IPS-20b (cell line): ENCODE measurements around the gene CCL2.

Experiments
- H3K27ac ChIP-seq: one replicate; pipeline ENCODE4 v1.5.1; 2013; ENCODE audit warnings: low read length
- H3K27me3 ChIP-seq: 2 replicates; pipeline ENCODE4 v1.6.1; 2013; ENCODE audit warnings: mild to moderate bottlenecking, low read length, inconsistent platforms; ENCODE audit not compliant: insufficient read depth
- H3K36me3 ChIP-seq: 2 replicates; pipeline ENCODE4 v1.6.1; 2013; ENCODE audit warnings: low read depth, mild to moderate bottlenecking, inconsistent platforms, low read length, moderate library complexity; ENCODE audit not compliant: insufficient read depth
- H3K4me1 ChIP-seq: 2 replicates; pipeline ENCODE4 v1.6.1; 2013; ENCODE audit warnings: mild to moderate bottlenecking, control low read depth, inconsistent platforms, low read length, moderate library complexity; ENCODE audit not compliant: insufficient read depth
- H3K4me3 ChIP-seq: 2 replicates; pipeline ENCODE4 v1.5.1; 2013; ENCODE audit warnings: mild to moderate bottlenecking, low read length, inconsistent platforms
- H3K9ac ChIP-seq: 2 replicates; pipeline ENCODE4 v1.6.1; 2013; ENCODE audit warnings: low read depth, mild to moderate bottlenecking, inconsistent platforms, low read length, moderate library complexity
- H3K9me3 ChIP-seq: 2 replicates; pipeline ENCODE4 v1.6.1; 2013; ENCODE audit warnings: mild to moderate bottlenecking, low read depth, low read length, inconsistent platforms; ENCODE audit not compliant: insufficient read depth

Gene CCL2

DNA sequence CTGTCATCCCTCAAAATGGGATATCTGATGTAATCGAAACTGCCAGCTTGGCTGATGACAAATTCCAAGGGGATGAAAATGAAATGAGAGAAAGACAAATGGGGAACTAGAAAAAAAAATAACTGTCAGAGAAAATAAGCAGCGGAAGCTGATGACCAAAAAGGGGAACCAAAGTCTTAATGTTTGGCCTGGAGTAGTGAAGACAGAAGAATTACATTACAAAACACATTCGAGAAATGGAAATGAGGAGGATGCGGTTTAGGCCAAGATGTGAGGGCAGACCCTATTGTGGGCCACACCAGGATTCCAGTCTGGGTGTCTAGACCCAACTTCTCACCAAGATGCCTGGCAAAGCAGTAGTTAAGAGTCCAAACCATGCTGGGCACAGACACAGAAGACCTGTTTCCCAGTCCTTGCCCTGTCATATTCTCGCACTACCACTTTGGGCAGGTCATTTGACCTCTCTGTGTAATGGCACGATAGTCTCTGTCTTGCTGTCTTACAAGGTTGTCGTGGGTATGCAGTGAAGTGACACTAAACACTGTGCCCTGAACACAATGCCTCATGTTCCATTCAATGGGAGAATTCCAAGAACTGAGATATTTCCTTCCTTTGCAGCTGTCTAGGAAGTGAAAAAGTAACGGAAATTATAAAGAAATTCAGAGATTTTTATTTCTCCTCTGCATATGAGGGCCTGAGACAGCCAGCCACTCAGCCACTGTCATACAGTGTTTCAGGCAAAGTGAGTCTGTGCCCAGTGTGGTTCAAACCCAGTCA lies 12.3 kb upstream of the CCL2 start:
- H3K27ac ChIP-seq = no peak overlapping the region

DNA sequence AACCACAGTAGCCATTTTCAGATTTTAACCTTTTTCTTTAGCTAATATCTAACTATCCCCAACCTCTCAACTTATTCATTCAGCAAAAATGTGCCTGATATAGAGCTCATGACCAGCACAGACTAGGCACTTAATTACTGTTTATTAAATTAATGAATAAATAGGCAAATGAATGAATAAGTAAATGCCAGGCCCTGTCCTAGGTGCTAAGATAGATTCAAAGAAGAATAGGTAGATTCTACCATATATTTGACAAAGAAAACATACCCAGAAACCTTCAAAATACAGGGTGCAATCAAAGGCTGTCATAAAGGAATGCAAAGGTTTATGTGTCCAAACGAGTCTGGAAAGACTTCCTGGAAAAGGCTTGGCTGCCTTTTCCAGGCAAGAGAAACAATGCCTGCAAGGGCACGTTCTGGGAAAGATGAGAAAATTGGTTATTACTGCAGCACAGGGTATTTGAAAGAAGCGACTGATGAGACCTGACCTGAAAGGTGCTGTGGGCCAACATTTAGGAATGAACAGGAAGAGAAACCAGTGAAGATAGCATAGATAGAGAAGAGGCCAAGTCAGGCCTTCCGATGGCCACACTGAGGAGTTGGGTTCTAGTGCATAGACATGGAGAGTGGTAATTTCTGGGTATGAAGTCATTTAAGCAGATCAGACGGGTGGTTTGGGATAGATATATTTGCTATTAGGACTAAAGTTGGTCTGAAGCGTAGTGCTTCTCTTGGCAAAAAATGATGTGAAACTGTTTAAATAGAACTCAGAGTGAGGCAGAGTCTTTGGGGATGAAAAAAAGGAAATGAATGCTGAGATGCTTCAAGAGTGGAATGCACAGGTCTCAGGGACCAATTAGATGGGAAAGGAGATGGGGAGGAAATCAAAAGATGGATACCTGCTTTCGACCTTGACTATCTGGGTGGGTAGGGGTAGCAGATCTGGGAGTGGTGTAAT lies 11.4 kb upstream of the CCL2 start:
- no peak overlapping the region for H3K27ac ChIP-seq
- no peak overlapping the region for H3K9ac ChIP-seq
- H3K27me3 ChIP-seq = no peaks in the 10 kb centered on the region
- no peaks in the 10 kb centered on the region for H3K9me3 ChIP-seq
- no peaks in the 10 kb centered on the region for H3K36me3 ChIP-seq
- no peak overlapping the region for H3K4me3 ChIP-seq
- H3K4me1 ChIP-seq = peaks cover 3% of the 10 kb centered on the region; the same call in 1 of the 2 replicates

More for the DNA sequence above, 12.3 kb upstream of the CCL2 start:
- Histone ChIP-seq H3K4me3 (no peak overlapping the region), H3K9ac (no peak overlapping the region), H3K27me3 (no peaks in the 10 kb centered on the region), H3K36me3 (no peaks in the 10 kb centered on the region), H3K4me1 (peaks cover 3% of the 10 kb centered on the region; the same call in 1 of the 2 replicates), H3K9me3 (no peaks in the 10 kb centered on the region)

DNA sequence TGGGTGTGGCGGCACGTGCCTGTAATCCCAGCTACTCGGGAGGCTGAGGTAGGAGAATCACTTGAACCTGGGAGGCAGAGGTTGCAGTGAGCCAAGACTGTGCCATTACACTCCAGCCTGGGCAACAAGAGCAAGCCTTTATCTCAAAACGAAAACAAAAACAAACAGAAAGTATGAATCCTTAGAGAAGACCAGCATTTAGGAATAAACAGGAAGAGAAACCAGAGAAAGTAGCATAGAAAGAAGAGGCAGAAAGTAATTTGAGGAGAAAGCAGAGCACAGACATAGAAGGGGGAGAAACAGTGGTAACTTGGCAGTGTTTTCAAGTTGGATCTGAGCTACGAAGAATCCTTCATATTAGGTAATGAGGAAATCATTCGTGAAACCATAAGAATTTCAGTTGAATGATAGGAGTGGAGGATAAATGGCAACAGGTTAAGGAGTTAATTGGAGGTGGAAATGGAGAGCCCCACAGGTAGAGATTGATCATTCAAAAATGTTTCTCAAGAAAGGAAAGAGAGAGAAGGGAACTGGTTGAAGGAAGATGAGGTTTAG lies 9.7 kb upstream of the CCL2 start:
- Histone ChIP-seq H3K4me3 (no peak overlapping the region), H3K36me3 (no peaks in the 10 kb centered on the region), H3K9ac (no peak overlapping the region), H3K4me1 (peaks cover 3% of the 10 kb centered on the region; the same call in 1 of the 2 replicates), H3K27me3 (no peaks in the 10 kb centered on the region), H3K9me3 (no peaks in the 10 kb centered on the region), H3K27ac (no peak overlapping the region)

DNA sequence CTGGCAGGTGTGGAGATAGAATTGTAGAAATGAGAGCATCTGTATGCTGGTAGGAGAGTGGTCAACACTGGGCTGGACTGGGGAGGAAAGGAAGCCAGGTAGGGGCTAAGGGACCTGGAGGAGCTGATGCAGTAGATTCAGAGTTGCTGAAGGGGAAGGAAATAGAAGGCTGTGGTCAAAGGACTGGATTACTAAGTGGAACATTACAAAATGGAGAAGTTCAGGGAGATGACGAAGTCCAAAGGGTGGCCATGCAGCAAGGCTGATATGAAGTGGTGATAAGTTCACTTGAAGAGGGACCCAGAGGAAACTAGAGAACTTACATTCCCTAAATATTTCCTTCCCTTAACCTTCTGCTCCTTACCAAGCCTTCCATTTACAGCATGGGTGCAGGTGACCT lies 8.6 kb upstream of the CCL2 start:
- Histone ChIP-seq H3K27ac (no peak overlapping the region), H3K36me3 (no peaks in the 10 kb centered on the region), H3K9me3 (no peaks in the 10 kb centered on the region), H3K4me1 (peaks cover 3% of the 10 kb centered on the region; the same call in 1 of the 2 replicates), H3K27me3 (no peaks in the 10 kb centered on the region), H3K9ac (no peak overlapping the region), H3K4me3 (no peak overlapping the region)

DNA sequence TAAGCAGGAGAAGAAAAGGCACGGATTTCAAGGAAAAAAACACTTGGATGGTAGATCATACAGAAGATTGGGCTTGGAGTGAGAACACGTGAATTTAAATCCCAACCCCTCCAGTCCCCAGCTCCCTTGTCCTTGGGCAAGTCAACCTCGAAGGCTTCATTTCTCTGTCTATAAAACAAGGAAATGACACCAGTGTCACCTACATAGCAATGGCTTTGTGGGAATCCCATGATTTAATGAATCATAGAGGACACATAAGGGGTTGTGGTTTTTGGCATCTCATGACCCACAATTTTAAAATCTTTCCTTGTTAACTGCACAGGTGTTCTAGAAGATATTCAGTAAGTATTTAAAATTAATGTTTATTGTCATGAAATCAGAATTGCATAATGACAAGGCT lies 8.2 kb upstream of the CCL2 start:
- H3K9ac ChIP-seq = no peak overlapping the region
- no peak overlapping the region for H3K27ac ChIP-seq
- H3K36me3 ChIP-seq = no peaks in the 10 kb centered on the region
- H3K27me3 ChIP-seq = no peaks in the 10 kb centered on the region
- no peaks in the 10 kb centered on the region for H3K9me3 ChIP-seq
- H3K4me1 ChIP-seq = peaks cover 3% of the 10 kb centered on the region; the same call in 1 of the 2 replicates
- no peak overlapping the region for H3K4me3 ChIP-seq

DNA sequence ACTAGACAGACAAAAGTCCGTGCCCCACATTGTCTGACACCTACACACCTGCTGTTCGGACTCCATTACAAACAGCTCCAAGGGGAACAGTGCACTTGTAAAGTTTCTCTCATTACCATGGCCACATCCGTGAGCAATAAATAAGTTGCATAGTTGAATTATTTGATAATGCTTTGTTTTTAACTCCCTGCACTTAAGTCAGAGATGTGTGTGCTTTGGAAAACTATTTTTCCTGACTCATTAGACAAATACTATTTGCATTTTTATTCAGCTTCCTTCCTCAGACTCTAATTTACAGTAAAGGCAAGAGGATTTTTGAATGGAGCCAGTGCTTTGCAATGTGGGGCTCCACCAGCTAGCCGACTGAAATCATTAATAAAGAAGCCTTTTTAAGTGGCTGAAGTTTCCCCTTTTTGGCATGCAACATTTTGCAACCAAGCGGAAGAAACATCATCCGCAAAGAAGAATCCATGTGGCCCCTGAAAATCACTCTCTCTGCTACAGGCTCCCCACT lies 6.5 kb upstream of the CCL2 start:
- no peak overlapping the region for H3K27ac ChIP-seq
- no peaks in the 10 kb centered on the region for H3K36me3 ChIP-seq
- peaks cover 4% of the 10 kb centered on the region; the same call in 1 of the 2 replicates for H3K27me3 ChIP-seq
- no peaks in the 10 kb centered on the region for H3K9me3 ChIP-seq
- no peaks in the 10 kb centered on the region; the same call in 1 of the 2 replicates for H3K4me1 ChIP-seq
- no peak overlapping the region for H3K4me3 ChIP-seq
- no peak overlapping the region for H3K9ac ChIP-seq

DNA sequence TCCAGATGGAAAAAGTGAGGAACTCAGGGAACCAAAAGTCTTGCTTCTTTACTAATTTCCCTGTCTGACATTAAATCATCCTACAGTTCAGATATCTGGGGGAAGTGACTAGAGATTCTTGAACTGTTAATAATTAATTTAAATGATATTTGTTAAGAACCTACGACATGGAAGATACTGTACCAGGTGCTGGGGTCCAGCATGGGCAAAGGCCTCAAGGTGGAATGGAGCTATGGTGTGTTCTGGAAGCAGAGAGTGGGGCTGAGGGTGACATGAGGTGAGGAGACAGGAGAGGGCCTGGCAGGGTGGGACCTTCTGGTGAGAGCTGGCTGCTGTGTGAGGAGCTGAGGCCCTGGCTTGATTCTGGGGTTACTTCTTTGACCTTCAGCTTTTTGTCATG lies 6.0 kb upstream of the CCL2 start:
- Histone ChIP-seq H3K9ac (no peak overlapping the region), H3K27ac (no peak overlapping the region), H3K36me3 (no peaks in the 10 kb centered on the region), H3K4me1 (peaks cover 1% of the 10 kb centered on the region; the same call in 1 of the 2 replicates), H3K4me3 (no peak overlapping the region), H3K27me3 (peaks cover 6% of the 10 kb centered on the region; the same call in 1 of the 2 replicates), H3K9me3 (no peaks in the 10 kb centered on the region)

DNA sequence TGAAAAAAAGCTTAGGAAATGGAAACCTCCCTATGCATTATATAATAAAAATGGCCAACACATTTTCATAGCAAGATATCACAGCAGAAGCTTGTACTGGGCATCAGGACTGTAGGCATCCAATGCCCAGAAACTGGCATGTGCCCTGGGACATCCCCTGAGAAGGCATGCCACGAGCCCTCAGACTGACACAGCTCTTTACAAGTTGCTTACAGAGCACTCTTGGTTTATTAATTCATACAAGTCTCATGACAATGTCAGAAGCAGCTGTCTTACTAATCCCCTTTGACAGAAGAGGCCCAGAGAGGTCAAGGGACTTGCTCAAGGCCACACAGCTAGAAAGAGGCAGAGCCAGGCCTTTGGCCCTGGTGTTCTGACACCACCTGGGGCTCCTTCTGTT lies 5.6 kb upstream of the CCL2 start:
- Histone ChIP-seq H3K27me3 (peaks cover 6% of the 10 kb centered on the region; the same call in 1 of the 2 replicates), H3K36me3 (no peaks in the 10 kb centered on the region), H3K9me3 (no peaks in the 10 kb centered on the region), H3K27ac (no peak overlapping the region), H3K4me1 (peaks cover 6% of the 10 kb centered on the region), H3K9ac (no peak overlapping the region), H3K4me3 (no peak overlapping the region)

DNA sequence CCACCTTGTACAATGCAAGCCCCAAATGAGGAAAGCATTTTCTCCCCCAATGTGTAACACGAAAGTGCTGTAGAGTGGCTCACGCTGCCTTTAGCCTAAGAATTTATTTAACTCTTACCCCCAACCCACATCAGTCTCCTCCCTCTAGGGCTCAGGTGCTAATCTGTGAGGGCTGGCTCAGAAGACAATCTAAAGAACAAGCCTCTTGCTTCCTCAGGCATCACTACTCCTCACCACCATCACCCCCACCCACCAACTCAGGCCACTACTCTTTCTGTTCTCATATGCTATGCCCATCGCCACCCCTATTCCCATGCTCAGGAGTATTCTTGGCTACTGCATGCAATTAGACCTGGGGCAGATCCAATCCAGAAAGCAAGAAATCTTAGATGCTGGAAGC lies 3.9 kb upstream of the CCL2 start:
- no peak overlapping the region for H3K27ac ChIP-seq
- H3K36me3 ChIP-seq = no peaks in the 10 kb centered on the region
- peaks cover 6% of the 10 kb centered on the region; the same call in 1 of the 2 replicates for H3K27me3 ChIP-seq
- no peaks in the 10 kb centered on the region for H3K9me3 ChIP-seq
- H3K4me3 ChIP-seq = no peak overlapping the region
- peaks cover 13% of the 10 kb centered on the region for H3K4me1 ChIP-seq
- no peak overlapping the region for H3K9ac ChIP-seq

DNA sequence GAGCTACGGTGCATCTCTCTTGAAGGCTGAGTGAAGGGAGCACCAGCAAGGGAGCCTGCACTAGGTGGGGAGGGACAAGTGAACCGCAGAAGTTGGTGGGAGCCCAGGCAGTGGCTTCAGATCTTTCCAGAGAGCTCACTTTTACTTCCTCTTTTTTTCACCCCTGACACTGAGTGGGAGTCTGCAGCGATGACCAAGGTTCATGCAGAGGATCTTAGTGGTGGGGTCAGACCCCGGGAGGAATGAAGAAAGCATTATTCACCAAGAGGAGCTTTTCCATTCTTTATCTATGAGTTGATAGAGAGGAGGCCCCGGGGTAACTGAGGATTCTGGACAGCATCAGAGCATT lies 3.0 kb upstream of the CCL2 start:
- Histone ChIP-seq H3K27ac (no peak overlapping the region), H3K4me3 (no peak overlapping the region), H3K4me1 (peaks cover 13% of the 10 kb centered on the region), H3K9ac (no peak overlapping the region), H3K9me3 (no peaks in the 10 kb centered on the region), H3K36me3 (no peaks in the 10 kb centered on the region), H3K27me3 (peaks cover 6% of the 10 kb centered on the region; the same call in 1 of the 2 replicates)

DNA sequence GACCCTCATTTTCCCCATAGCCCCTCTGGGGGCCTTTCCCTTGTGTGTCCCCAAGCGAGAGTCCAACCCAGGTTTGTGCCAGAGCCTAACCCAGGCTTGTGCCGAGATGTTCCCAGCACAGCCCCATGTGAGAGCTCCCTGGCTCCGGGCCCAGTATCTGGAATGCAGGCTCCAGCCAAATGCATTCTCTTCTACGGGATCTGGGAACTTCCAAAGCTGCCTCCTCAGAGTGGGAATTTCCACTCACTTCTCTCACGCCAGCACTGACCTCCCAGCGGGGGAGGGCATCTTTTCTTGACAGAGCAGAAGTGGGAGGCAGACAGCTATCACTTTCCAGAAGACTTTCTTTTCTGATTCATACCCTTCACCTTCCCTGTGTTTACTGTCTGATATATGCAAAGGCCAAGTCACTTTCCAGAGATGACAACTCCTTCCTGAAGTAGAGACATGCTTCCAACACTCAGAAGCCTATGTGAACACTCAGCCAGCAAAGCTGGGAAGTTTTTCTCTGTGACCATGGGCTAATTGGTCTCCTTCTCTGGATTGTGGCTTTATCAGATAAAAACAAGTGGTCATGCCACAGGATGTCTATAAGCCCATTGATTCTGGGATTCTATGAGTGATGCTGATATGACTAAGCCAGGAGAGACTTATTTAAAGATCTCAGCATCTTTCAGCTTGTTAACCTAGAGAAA lies 2.5 kb upstream of the CCL2 start:
- H3K4me1 ChIP-seq = peaks cover 13% of the 10 kb centered on the region
- H3K9ac ChIP-seq = no peak overlapping the region
- H3K36me3 ChIP-seq = no peaks in the 10 kb centered on the region
- H3K27ac ChIP-seq = no peak overlapping the region
- peaks cover 6% of the 10 kb centered on the region; the same call in 1 of the 2 replicates for H3K27me3 ChIP-seq
- no peaks in the 10 kb centered on the region for H3K9me3 ChIP-seq
- H3K4me3 ChIP-seq = no peak overlapping the region
